K562 (cell line): ENCODE data around the gene GPX2. TPM values are rescaled to one million over a fixed set of nuclear protein-coding genes. Genes with fewer than 3 reads are reported as not detected.

Experiments
- ARID1B ChIP-seq: fragments of 450-650 bp; IDR thresholded peaks from 2 replicates; pipeline ENCODE4 v1.6.1; 2016; ENCODE audit warnings: antibody characterized with exemption, mild to moderate bottlenecking, inconsistent platforms
- ATF4 ChIP-seq: fragments of 450-650 bp; formaldehyde crosslinking; IDR thresholded peaks from 2 replicates; pipeline ENCODE4 v1.4.0; 2022; ENCODE audit warnings: mild to moderate bottlenecking, moderate library complexity
- CBFA2T3 ChIP-seq: fragments of 450-650 bp; IDR thresholded peaks from 2 replicates; pipeline ENCODE4 v1.6.1; 2017
- CXXC5 ChIP-seq: fragments of 250-450 bp; sonication (Bioruptor Pico); IDR thresholded peaks from 2 replicates; pipeline ENCODE4 v1.8.0; 2022; ENCODE audit warnings: inconsistent platforms, mild to moderate bottlenecking, moderate library complexity
- DPF2 ChIP-seq: fragments of 450-650 bp; IDR thresholded peaks from 2 replicates; pipeline ENCODE4 v1.6.1; 2016
- FIP1L1 ChIP-seq: fragments of 200-400 bp; formaldehyde crosslinking; IDR thresholded peaks from 2 replicates; pipeline ENCODE4 v1.6.1; 2018; ENCODE audit warnings: mild to moderate bottlenecking, low read depth, low read length; ENCODE audit not compliant: poor library complexity, severe bottlenecking
- FOSL1 ChIP-seq: fragments of 200-800 bp; sonication (Bioruptor generic); conservative IDR thresholded peaks from 2 replicates; pipeline ENCODE4 v1.6.1; 2016; ENCODE audit warnings: missing genetic modification characterization, missing compliant biosample characterization
- KDM5B ChIP-seq: fragments of 200-600 bp; sonication (generic); IDR thresholded peaks from 2 replicates; pipeline ENCODE4 v1.6.1; 2012; ENCODE audit warnings: low read depth, mild to moderate bottlenecking, moderate library complexity, low read length, control low read depth, inconsistent platforms; ENCODE audit not compliant: insufficient replicate concordance
- MAZ ChIP-seq, 2 experiments: fragments of 450-650 bp in 1 of 2; sonication (generic) in 1 of 2; formaldehyde crosslinking; IDR thresholded peaks in 1 of 2; conservative IDR thresholded peaks in 1 of 2; 2 replicates each; pipeline versions ENCODE4 v1.4.0 to v1.5.0; 2020; ENCODE audit warnings: mild to moderate bottlenecking in 1 of 2, missing genetic modification reagents in 1 of 2
- MCM3 ChIP-seq: fragments of 450-650 bp; IDR thresholded peaks from 2 replicates; pipeline ENCODE4 v1.6.1; 2016
- MXI1 ChIP-seq: IDR thresholded peaks from 2 replicates; pipeline ENCODE4 v1.6.1; 2011; ENCODE audit warnings: low read depth, mild to moderate bottlenecking, improper control_type of control experiment, low read length
- NR2C1 ChIP-seq, 2 experiments: fragments of 450-650 bp; IDR thresholded peaks; 2 replicates each; pipeline ENCODE4 v1.6.1; 2017; ENCODE audit warnings: mild to moderate bottlenecking in 2 of 2, antibody characterized with exemption in 1 of 2, inconsistent platforms in 1 of 2, missing compliant biosample characterization in 1 of 2, missing genetic modification characterization in 1 of 2
- PTBP1 ChIP-seq: fragments of 200-400 bp; formaldehyde crosslinking; IDR thresholded peaks from 2 replicates; pipeline ENCODE4 v1.6.1; 2017; ENCODE audit warnings: low read depth, low read length
- RAD51 ChIP-seq: fragments of 450-650 bp; IDR thresholded peaks from 2 replicates; pipeline ENCODE4 v1.7.1; 2016; ENCODE audit warnings: low read depth, mild to moderate bottlenecking, borderline replicate concordance
- SIN3A ChIP-seq, 2 experiments: fragments of 150-350 bp in 1 of 2; IDR thresholded peaks; 2 replicates each; pipeline ENCODE4 v1.6.1; 2011 to 2016; ENCODE audit warnings: borderline replicate concordance in 2 of 2, low read depth in 2 of 2, low read length in 2 of 2, mild to moderate bottlenecking in 2 of 2, moderate library complexity in 2 of 2; ENCODE audit not compliant: control insufficient read depth in 1 of 2
- SMAD2 ChIP-seq: fragments of 150-350 bp; IDR thresholded peaks from 2 replicates; pipeline ENCODE4 v1.6.1; 2014; ENCODE audit warnings: low read depth, mild to moderate bottlenecking, low read length
- TAF9B ChIP-seq: fragments of 450-650 bp; IDR thresholded peaks from 2 replicates; pipeline ENCODE4 v1.6.1; 2018; ENCODE audit warnings: mild to moderate bottlenecking; ENCODE audit not compliant: partially characterized antibody
- TCF7L2 ChIP-seq: fragments of 150-350 bp; IDR thresholded peaks from 2 replicates; pipeline ENCODE4 v1.6.1; 2016; ENCODE audit warnings: low read depth, mild to moderate bottlenecking, low read length, moderate library complexity
- TGIF2 ChIP-seq: sonication (generic); formaldehyde crosslinking; IDR thresholded peaks from 2 replicates; pipeline ENCODE4 v1.8.1; 2022; ENCODE audit warnings: mild to moderate bottlenecking, missing genetic modification reagents, moderate library complexity
- ZNF12 ChIP-seq: sonication (generic); formaldehyde crosslinking; IDR thresholded peaks from 2 replicates; pipeline ENCODE4 v1.4.0; 2020; ENCODE audit warnings: mild to moderate bottlenecking, missing genetic modification reagents
- ZNF778 ChIP-seq: fragments of 450-650 bp; formaldehyde crosslinking; IDR thresholded peaks from 2 replicates; pipeline ENCODE4 v1.4.0; 2020; ENCODE audit warnings: mild to moderate bottlenecking, moderate library complexity
- polyA plus RNA-seq, 8 experiments: library from polyadenylated mRNA; depleted of rRNA in 4 of 8; stranded (reverse) in 5 of 8; unstranded in 3 of 8; fragments of >200 nt; fragmentation: Nextera tagmentation in 2 of 8; fragmentation: Illumina TruSeq in 1 of 8; extraction: Ambion mirVana in 2 of 8; extraction: Trizol in 1 of 8; gene quantifications; 2 replicates each; pipeline versions ENCODE4 v1.2.1 to v1.2.3, GENCODE V29; 2011 to 2014; ENCODE audit warnings: inconsistent platforms in 1 of 8, missing spikeins in 1 of 8
- total RNA-seq, 7 experiments: library from RNA; depleted of rRNA in 6 of 7; stranded (reverse); fragments of >200 nt in 6 of 7; fragmentation: Illumina TruSeq in 2 of 7; extraction: Trizol in 2 of 7; gene quantifications; 2 replicates each; pipeline versions ENCODE4 v1.2.1 to v1.2.3, GENCODE V29; 2011 to 2021; ENCODE audit warnings: low replicate concordance in 1 of 7
- TF ChIP-seq, protein P1 (sequence below): IDR thresholded peaks from 3 replicates; pipeline ENCODE4 v1.6.1; 2011; ENCODE audit warnings: borderline replicate concordance, mild to moderate bottlenecking, moderate library complexity; ENCODE audit not compliant: insufficient read length; ENCODE audit errors: extremely low read depth
- TF ChIP-seq, protein P2 (sequence below): fragments of 200-800 bp; sonication (Bioruptor generic); IDR thresholded peaks from 2 replicates; pipeline ENCODE4 v1.6.1; 2017; ENCODE audit warnings: missing genetic modification characterization, missing compliant biosample characterization

GPX2 gene
- total and polyA plus RNA-seq, 9 of the 15 experiments (the other 6 are each of a cell fraction or from before 2014, with no cell fraction given) = 0.24 TPM; not detected in 8

- TF ChIP-seq NR2C1 (IDR thresholded peaks at IDR 0.05) (peak; percentile 21; the same call in 1 of the 2 replicates), NR2C1 (tag; IDR thresholded peaks at IDR 0.05) (0 out of 2 replicates have a peak, but pooled peaks have one; percentile 26), MCM3 (no peak), PTBP1 (no peak), CXXC5 (CRISPR knock-in tag) (peak; percentile 84), RAD51 (no peak), ZNF778 (CRISPR knock-in tag) (no peak), DPF2 (0 out of 2 replicates have a peak, but pooled peaks have one; percentile 23), SMAD2 (no peak), KDM5B (peak; percentile 76), MAZ (CRISPR knock-in tag; conservative IDR thresholded peaks at IDR 0.05 in 1 of 2, IDR thresholded peaks at IDR 0.05 in 1 of 2) (peak; percentile 58 to 70; a peak in 3 of 4 replicates), SIN3A (IDR thresholded peaks at IDR 0.05; ENCODE audit: borderline replicate concordance in 2 of 2, control insufficient read depth in 1 of 2, low read depth in 2 of 2, low read length in 2 of 2) (peak; percentile 72 to 73; a peak in 2 of 4 replicates), ATF4 (no peak), TAF9B (peak; percentile 72), TCF7L2 (no peak), FOSL1 (tag) (0 out of 2 replicates have a peak, but pooled peaks have one; percentile 50), TGIF2 (CRISPR knock-in tag) (no peak), MXI1 (no peak), ARID1B (0 out of 2 replicates have a peak, but pooled peaks have one; percentile 42), CBFA2T3 (no peak), FIP1L1 (no peak), ZNF12 (0 out of 2 replicates have a peak, but pooled peaks have one; percentile 25)
- TF ChIP-seq, protein P1, sequence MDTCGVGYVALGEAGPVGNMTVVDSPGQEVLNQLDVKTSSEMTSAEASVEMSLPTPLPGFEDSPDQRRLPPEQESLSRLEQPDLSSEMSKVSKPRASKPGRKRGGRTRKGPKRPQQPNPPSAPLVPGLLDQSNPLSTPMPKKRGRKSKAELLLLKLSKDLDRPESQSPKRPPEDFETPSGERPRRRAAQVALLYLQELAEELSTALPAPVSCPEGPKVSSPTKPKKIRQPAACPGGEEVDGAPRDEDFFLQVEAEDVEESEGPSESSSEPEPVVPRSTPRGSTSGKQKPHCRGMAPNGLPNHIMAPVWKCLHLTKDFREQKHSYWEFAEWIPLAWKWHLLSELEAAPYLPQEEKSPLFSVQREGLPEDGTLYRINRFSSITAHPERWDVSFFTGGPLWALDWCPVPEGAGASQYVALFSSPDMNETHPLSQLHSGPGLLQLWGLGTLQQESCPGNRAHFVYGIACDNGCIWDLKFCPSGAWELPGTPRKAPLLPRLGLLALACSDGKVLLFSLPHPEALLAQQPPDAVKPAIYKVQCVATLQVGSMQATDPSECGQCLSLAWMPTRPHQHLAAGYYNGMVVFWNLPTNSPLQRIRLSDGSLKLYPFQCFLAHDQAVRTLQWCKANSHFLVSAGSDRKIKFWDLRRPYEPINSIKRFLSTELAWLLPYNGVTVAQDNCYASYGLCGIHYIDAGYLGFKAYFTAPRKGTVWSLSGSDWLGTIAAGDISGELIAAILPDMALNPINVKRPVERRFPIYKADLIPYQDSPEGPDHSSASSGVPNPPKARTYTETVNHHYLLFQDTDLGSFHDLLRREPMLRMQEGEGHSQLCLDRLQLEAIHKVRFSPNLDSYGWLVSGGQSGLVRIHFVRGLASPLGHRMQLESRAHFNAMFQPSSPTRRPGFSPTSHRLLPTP = no peak
- TF ChIP-seq, protein P2, sequence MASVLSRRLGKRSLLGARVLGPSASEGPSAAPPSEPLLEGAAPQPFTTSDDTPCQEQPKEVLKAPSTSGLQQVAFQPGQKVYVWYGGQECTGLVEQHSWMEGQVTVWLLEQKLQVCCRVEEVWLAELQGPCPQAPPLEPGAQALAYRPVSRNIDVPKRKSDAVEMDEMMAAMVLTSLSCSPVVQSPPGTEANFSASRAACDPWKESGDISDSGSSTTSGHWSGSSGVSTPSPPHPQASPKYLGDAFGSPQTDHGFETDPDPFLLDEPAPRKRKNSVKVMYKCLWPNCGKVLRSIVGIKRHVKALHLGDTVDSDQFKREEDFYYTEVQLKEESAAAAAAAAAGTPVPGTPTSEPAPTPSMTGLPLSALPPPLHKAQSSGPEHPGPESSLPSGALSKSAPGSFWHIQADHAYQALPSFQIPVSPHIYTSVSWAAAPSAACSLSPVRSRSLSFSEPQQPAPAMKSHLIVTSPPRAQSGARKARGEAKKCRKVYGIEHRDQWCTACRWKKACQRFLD = peak; percentile 72; the same call in 1 of the 2 replicates
Measured at GRCh38 chr14:64986648-64987437, 44.3 kb upstream of the GPX2 start, which contains the start of gene FNTB (continued).
